ENCODE measurements around the gene MRPS21. TPM values are rescaled to one million over a fixed set of nuclear protein-coding genes. Genes with fewer than 3 reads are reported as not detected.

Gene MRPS21
- total and polyA plus RNA-seq, 9 of the 15 experiments (the other 6 are each of a cell fraction or from before 2014, with no cell fraction given): 119 to 407 (median 149) TPM

DNA sequence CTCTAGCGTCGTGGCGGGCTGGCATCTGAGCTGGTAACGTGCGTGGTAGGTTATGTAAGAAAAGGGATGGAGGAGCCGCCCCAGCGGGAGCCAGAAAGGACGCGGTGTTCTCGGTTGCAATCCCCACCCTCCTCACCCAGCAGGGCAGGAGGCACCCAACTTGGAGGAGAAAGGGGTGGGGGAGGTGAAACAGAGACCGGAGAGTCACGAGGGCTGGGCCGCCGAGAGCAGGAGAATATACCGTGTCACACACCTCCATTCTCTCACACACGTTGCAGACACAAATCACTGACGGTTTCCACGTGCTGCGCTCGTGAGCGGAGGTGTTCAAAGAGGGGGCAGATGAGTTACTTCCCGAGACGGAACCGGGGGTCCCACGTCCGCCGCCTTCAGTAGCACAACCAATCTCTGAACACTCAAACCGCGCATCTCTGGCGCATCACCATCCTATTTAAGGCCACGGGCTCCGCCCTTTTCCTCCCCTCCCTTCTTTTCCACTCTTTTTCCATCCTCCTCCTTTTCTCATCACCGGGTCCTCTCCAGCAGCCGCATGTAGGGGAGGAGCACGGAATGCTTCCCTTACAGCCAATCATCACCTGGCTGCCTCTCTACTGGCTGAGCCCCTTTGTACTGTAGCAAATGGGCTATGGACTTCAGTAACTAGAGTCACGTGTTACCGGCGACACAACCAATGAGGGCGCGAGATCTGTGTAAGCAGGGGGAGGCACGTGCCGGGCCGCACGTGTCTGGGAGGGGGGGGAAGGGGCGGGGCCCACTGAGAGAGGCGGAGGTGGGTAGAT is 11.7 kb upstream of the MRPS21 start, which contains the start of gene CIART (continued):
- TF ChIP-seq NR2C2 (CRISPR knock-in tag; IDR thresholded peaks at IDR 0.05) (no peak), NR2C2 (tag; IDR thresholded peaks at IDR 0.05) (no peak), ZNF174 (CRISPR knock-in tag; IDR thresholded peaks at IDR 0.05) (no peak)
- TF ChIP-seq, protein P1, sequence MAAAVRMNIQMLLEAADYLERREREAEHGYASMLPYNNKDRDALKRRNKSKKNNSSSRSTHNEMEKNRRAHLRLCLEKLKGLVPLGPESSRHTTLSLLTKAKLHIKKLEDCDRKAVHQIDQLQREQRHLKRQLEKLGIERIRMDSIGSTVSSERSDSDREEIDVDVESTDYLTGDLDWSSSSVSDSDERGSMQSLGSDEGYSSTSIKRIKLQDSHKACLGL (CRISPR knock-in tag; IDR thresholded peaks at IDR 0.05; ENCODE audit: borderline replicate concordance, poor library complexity, severe bottlenecking): no peak
- TF ChIP-seq, protein P2, sequence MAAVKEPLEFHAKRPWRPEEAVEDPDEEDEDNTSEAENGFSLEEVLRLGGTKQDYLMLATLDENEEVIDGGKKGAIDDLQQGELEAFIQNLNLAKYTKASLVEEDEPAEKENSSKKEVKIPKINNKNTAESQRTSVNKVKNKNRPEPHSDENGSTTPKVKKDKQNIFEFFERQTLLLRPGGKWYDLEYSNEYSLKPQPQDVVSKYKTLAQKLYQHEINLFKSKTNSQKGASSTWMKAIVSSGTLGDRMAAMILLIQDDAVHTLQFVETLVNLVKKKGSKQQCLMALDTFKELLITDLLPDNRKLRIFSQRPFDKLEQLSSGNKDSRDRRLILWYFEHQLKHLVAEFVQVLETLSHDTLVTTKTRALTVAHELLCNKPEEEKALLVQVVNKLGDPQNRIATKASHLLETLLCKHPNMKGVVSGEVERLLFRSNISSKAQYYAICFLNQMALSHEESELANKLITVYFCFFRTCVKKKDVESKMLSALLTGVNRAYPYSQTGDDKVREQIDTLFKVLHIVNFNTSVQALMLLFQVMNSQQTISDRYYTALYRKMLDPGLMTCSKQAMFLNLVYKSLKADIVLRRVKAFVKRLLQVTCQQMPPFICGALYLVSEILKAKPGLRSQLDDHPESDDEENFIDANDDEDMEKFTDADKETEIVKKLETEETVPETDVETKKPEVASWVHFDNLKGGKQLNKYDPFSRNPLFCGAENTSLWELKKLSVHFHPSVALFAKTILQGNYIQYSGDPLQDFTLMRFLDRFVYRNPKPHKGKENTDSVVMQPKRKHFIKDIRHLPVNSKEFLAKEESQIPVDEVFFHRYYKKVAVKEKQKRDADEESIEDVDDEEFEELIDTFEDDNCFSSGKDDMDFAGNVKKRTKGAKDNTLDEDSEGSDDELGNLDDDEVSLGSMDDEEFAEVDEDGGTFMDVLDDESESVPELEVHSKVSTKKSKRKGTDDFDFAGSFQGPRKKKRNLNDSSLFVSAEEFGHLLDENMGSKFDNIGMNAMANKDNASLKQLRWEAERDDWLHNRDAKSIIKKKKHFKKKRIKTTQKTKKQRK (IDR thresholded peaks at IDR 0.05; ENCODE audit: borderline replicate concordance, low read depth, low read length): no peak

Data from K562 (cell line).